ENCODE results near the gene TNMD. TPM values are rescaled to one million over a fixed set of nuclear protein-coding genes. Genes with fewer than 3 reads are reported as not detected.

Gene TNMD
- polyA plus RNA-seq, 4 donors = 0.21 to 0.62 TPM; not detected in 2

DNA sequence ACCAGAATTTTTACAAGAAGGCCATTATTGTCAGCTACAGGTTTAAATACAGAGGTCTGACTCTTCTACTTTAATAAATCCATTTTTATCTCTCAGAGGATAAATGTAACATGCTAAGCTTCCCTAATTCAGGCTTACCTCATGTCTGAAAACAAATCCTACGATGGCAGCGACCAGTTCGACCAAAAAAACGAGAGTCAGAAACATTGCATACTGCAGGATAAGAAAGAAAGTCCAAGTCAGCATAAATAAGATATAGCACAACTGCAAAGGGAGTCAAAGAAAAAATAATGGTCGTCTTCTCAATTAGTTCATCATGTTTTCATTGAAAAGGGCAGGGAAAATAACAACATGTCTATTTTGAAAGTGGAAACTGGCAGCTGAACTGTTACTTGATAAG is 50.3 kb downstream of the TNMD start:
- no peaks in the 10 kb centered on the region for H3K27me3 ChIP-seq (ENCODE audit: control insufficient read depth in 3 of 3, insufficient read depth in 3 of 3, low read length in 3 of 3)
- WGBS, 3 donors = 64 to 77% (median 72%) methylated on average over 5 of the region's 5 CpGs
- FAIRE-seq = no peak
- peak overlapping the region in 1 of 3 donors; percentile 61 for H3K4me3 ChIP-seq (ENCODE audit: low read depth in 1 of 3, low read length in 3 of 3)
- no peak for DNase-seq
- H3K9me3 ChIP-seq (ENCODE audit: control insufficient read depth in 2 of 2, insufficient read depth in 1 of 2, low read depth in 1 of 2, low read length in 1 of 2) = no peaks in the 10 kb centered on the region
- no peak overlapping the region for H3K27ac ChIP-seq (ENCODE audit: low read depth in 1 of 3, low read length in 2 of 3)
- peaks cover 0 to 3% (median 0%) of the 10 kb centered on the region in 3 donors for H3K36me3 ChIP-seq (ENCODE audit: control insufficient read depth in 3 of 3, insufficient read depth in 2 of 3, low read depth in 1 of 3, low read length in 3 of 3)
- H3K4me1 ChIP-seq (ENCODE audit: control insufficient read depth in 3 of 3, insufficient read depth in 2 of 3, low read depth in 1 of 3, low read length in 2 of 3) = no peaks in the 10 kb centered on the region

GRCh38 chrX:100635989-100636320 is 51.2 kb downstream of the TNMD start:
- DNase-seq (peak in 1 of 2 donors; percentile 15), FAIRE-seq (no peak)
- WGBS, 3 donors = 12 to 31% (median 29%) methylated on average over 8 of the region's 8 CpGs
- Histone ChIP-seq H3K4me3 (ENCODE audit: low read depth in 1 of 3, low read length in 3 of 3) (peak overlapping the region; percentile 36 to 61 (median 53)), H3K36me3 (ENCODE audit: control insufficient read depth in 3 of 3, insufficient read depth in 2 of 3, low read depth in 1 of 3, low read length in 3 of 3) (peaks cover 0 to 3% (median 0%) of the 10 kb centered on the region in 3 donors), H3K27ac (ENCODE audit: low read depth in 1 of 3, low read length in 2 of 3) (peak overlapping the region in 1 of 3 donors; percentile 81), H3K27me3 (ENCODE audit: control insufficient read depth in 3 of 3, insufficient read depth in 3 of 3, low read length in 3 of 3) (no peaks in the 10 kb centered on the region), H3K4me1 (ENCODE audit: control insufficient read depth in 3 of 3, insufficient read depth in 2 of 3, low read depth in 1 of 3, low read length in 2 of 3) (no peaks in the 10 kb centered on the region), H3K9me3 (ENCODE audit: control insufficient read depth in 2 of 2, insufficient read depth in 1 of 2, low read depth in 1 of 2, low read length in 1 of 2) (no peaks in the 10 kb centered on the region)

- Histone ChIP-seq H3K4me3 (ENCODE audit: low read depth in 1 of 3, low read length in 3 of 3) (peak within 1 kb of the TSS; percentile 36 to 61 (median 53)), H3K9me3 (ENCODE audit: control insufficient read depth in 2 of 2, insufficient read depth in 1 of 2, low read depth in 1 of 2, low read length in 1 of 2) (no peaks in the 10 kb centered on the region), H3K36me3 (ENCODE audit: control insufficient read depth in 3 of 3, insufficient read depth in 2 of 3, low read depth in 1 of 3, low read length in 3 of 3) (peaks cover 0 to 3% (median 0%) of the 10 kb centered on the region in 3 donors), H3K27ac (ENCODE audit: low read depth in 1 of 3, low read length in 2 of 3) (peak within 1 kb of the TSS in 2 of 3 donors; percentile 67 to 81), H3K27me3 (ENCODE audit: control insufficient read depth in 3 of 3, insufficient read depth in 3 of 3, low read length in 3 of 3) (no peaks in the 10 kb centered on the region), H3K4me1 (ENCODE audit: control insufficient read depth in 3 of 3, insufficient read depth in 2 of 3, low read depth in 1 of 3, low read length in 2 of 3) (no peaks in the 10 kb centered on the region)
- WGBS, 3 donors = 2 to 36% (median 12%) methylated on average over 47 to 51 of the region's 51 CpGs
- peak; percentile 82 to 86 for DNase-seq
- FAIRE-seq = no peak
Measured at GRCh38 chrX:100636321-100636991, 51.7 kb downstream of the TNMD start, which contains the start of gene TSPAN6. TSPAN6 (minus strand) TSS chrX:100636806; CDS start chrX:100636694, 112 bp downstream.

GRCh38 chrX:100642290-100642689 is 57.6 kb downstream of the TNMD start:
- H3K4me1 ChIP-seq (ENCODE audit: control insufficient read depth in 3 of 3, insufficient read depth in 2 of 3, low read depth in 1 of 3, low read length in 2 of 3) = peaks cover 0 to 15% (median 0%) of the 10 kb centered on the region in 3 donors
- H3K36me3 ChIP-seq (ENCODE audit: control insufficient read depth in 3 of 3, insufficient read depth in 2 of 3, low read depth in 1 of 3, low read length in 3 of 3) = no peaks in the 10 kb centered on the region
- FAIRE-seq = no peak
- WGBS, 3 donors = 39 to 64% (median 45%) methylated on average over 3 of the region's 3 CpGs
- no peaks in the 10 kb centered on the region for H3K9me3 ChIP-seq (ENCODE audit: control insufficient read depth in 2 of 2, insufficient read depth in 1 of 2, low read depth in 1 of 2, low read length in 1 of 2)
- H3K27ac ChIP-seq (ENCODE audit: low read depth in 1 of 3, low read length in 2 of 3) = no peak overlapping the region
- H3K4me3 ChIP-seq (ENCODE audit: low read depth in 1 of 3, low read length in 3 of 3) = no peak overlapping the region
- no peaks in the 10 kb centered on the region for H3K27me3 ChIP-seq (ENCODE audit: control insufficient read depth in 3 of 3, insufficient read depth in 3 of 3, low read length in 3 of 3)
- no peak for DNase-seq

- 83 to 93% (median 89%) methylated on average over 11 of the region's 11 CpGs for WGBS, 3 donors
- Histone ChIP-seq H3K9me3 (ENCODE audit: control insufficient read depth in 2 of 2, insufficient read depth in 1 of 2, low read depth in 1 of 2, low read length in 1 of 2) (no peaks in the 10 kb centered on the region), H3K4me1 (ENCODE audit: control insufficient read depth in 3 of 3, insufficient read depth in 2 of 3, low read depth in 1 of 3, low read length in 2 of 3) (peaks cover 0 to 25% (median 0%) of the 10 kb centered on the region in 3 donors), H3K27me3 (ENCODE audit: control insufficient read depth in 3 of 3, insufficient read depth in 3 of 3, low read length in 3 of 3) (no peaks in the 10 kb centered on the region), H3K4me3 (ENCODE audit: low read depth in 1 of 3, low read length in 3 of 3) (no peak overlapping the region), H3K36me3 (ENCODE audit: control insufficient read depth in 3 of 3, insufficient read depth in 2 of 3, low read depth in 1 of 3, low read length in 3 of 3) (no peaks in the 10 kb centered on the region), H3K27ac (ENCODE audit: low read depth in 1 of 3, low read length in 2 of 3) (peak overlapping the region in 1 of 3 donors; percentile 13)
- no peak for DNase-seq
- no peak for FAIRE-seq
Measured at GRCh38 chrX:100643212-100643611, 58.5 kb downstream of the TNMD start.

DNA sequence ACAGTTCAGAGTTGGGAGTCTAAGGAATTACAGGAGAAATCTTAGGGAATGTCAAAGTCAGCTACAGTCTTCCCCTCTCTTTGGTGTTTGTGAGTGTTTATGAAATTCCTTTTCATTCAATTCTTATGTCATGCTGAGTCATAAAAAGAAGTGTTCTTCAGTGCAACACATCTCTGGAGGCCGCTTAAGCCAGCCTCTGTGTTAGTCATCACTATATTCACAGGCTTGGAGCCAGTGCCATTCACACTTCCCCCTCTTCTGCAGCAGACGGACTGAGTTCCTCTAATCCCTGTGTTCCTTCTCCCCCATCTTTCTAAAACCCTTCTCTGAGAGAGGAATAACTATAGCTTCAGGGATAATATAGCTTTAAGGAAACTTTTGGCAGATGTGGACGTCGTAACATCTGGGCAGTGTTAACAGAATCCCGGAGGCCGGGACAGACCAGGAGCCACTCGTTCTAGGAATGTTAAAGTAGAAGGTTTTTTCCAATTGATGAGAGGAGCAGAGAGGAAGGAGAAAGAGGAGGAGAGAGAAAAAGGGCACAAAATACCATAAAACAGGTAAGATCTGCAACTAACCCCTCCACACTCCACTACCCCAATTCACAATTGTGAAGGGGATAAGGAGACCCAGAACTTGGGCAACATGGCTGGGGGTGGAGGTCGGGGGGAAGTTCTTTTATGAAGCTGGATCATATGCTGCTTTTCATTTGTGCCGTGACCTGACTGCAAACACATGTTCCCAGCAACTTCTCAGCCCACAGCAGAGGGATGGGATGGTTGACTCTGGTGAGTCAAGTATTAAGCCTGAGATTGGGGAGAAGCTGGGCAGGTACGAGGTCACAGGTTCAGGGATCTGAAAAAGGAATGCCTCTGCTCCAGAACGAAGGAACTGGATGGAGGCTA is 59.5 kb downstream of the TNMD start, which contains the start of gene SRPX2:
SRPX2 (plus strand) TSS at position 244 of the 905 bp plus-strand sequence. CDS start 2,124 bp downstream, outside the sequence.
- no peak for FAIRE-seq
- Histone ChIP-seq H3K9me3 (ENCODE audit: control insufficient read depth in 2 of 2, insufficient read depth in 1 of 2, low read depth in 1 of 2, low read length in 1 of 2) (no peaks in the 10 kb centered on the region), H3K4me3 (ENCODE audit: low read depth in 1 of 3, low read length in 3 of 3) (peak within 1 kb of the TSS in 1 of 3 donors; percentile 26)

GRCh38 chrX:100645106-100645505 is 60.4 kb downstream of the TNMD start:
- peaks cover 0 to 41% (median 0%) of the 10 kb centered on the region in 3 donors for H3K4me1 ChIP-seq (ENCODE audit: control insufficient read depth in 3 of 3, insufficient read depth in 2 of 3, low read depth in 1 of 3, low read length in 2 of 3)
- H3K36me3 ChIP-seq (ENCODE audit: control insufficient read depth in 3 of 3, insufficient read depth in 2 of 3, low read depth in 1 of 3, low read length in 3 of 3) = no peaks in the 10 kb centered on the region
- no peaks in the 10 kb centered on the region for H3K9me3 ChIP-seq (ENCODE audit: control insufficient read depth in 2 of 2, insufficient read depth in 1 of 2, low read depth in 1 of 2, low read length in 1 of 2)
- FAIRE-seq (no peak), DNase-seq (no peak)
- no peaks in the 10 kb centered on the region for H3K27me3 ChIP-seq (ENCODE audit: control insufficient read depth in 3 of 3, insufficient read depth in 3 of 3, low read length in 3 of 3)
- WGBS, 3 donors = 63 to 79% (median 74%) methylated on average over 4 of the region's 4 CpGs
- peak overlapping the region in 1 of 3 donors; percentile 32 for H3K27ac ChIP-seq (ENCODE audit: low read depth in 1 of 3, low read length in 2 of 3)
- H3K4me3 ChIP-seq (ENCODE audit: low read depth in 1 of 3, low read length in 3 of 3) = no peak overlapping the region

More for the DNA sequence above, 59.5 kb downstream of the TNMD start, which contains the start of gene SRPX2:
- peak in 1 of 2 donors; percentile 31 for DNase-seq
- Histone ChIP-seq H3K27me3 (ENCODE audit: control insufficient read depth in 3 of 3, insufficient read depth in 3 of 3, low read length in 3 of 3) (no peaks in the 10 kb centered on the region), H3K27ac (ENCODE audit: low read depth in 1 of 3, low read length in 2 of 3) (peak within 1 kb of the TSS in 2 of 3 donors; percentile 13 to 79), H3K36me3 (ENCODE audit: control insufficient read depth in 3 of 3, insufficient read depth in 2 of 3, low read depth in 1 of 3, low read length in 3 of 3) (no peaks in the 10 kb centered on the region), H3K4me1 (ENCODE audit: control insufficient read depth in 3 of 3, insufficient read depth in 2 of 3, low read depth in 1 of 3, low read length in 2 of 3) (peaks cover 0 to 34% (median 0%) of the 10 kb centered on the region in 3 donors)
- WGBS, 3 donors = 53 to 58% (median 55%) methylated on average over 11 of the region's 11 CpGs

DNA sequence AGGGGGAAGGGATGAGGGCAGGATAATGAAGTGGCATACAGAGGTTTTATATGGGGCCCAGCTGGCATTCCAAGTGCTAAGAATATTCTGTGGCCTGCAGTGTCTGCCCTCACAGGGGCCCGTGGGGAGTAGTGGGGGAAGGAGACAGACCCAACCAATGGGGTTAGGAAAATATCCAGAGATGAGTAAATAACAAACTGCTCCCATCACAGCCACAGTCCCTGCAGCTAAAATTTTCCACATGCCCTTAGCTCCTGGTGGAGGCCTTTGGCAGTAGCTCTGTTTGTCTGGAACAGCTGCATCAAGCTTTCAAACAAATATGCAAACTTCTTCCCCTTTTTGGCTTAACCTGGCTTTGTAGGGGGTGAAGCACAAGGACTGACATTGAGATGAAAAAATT is 62.4 kb downstream of the TNMD start:
- no peak for DNase-seq
- WGBS, 3 donors = 13 to 92% (median 22%) methylated on average over 1 of the region's 1 CpG
- peaks cover 0 to 52% (median 0%) of the 10 kb centered on the region in 3 donors for H3K4me1 ChIP-seq (ENCODE audit: control insufficient read depth in 3 of 3, insufficient read depth in 2 of 3, low read depth in 1 of 3, low read length in 2 of 3)
- peak overlapping the region in 1 of 3 donors; percentile 86 for H3K27ac ChIP-seq (ENCODE audit: low read depth in 1 of 3, low read length in 2 of 3)
- H3K9me3 ChIP-seq (ENCODE audit: control insufficient read depth in 2 of 2, insufficient read depth in 1 of 2, low read depth in 1 of 2, low read length in 1 of 2) = no peaks in the 10 kb centered on the region
- no peak for FAIRE-seq
- no peaks in the 10 kb centered on the region for H3K36me3 ChIP-seq (ENCODE audit: control insufficient read depth in 3 of 3, insufficient read depth in 2 of 3, low read depth in 1 of 3, low read length in 3 of 3)
- no peak overlapping the region for H3K4me3 ChIP-seq (ENCODE audit: low read depth in 1 of 3, low read length in 3 of 3)
- peaks cover 0 to 2% (median 0%) of the 10 kb centered on the region in 3 donors for H3K27me3 ChIP-seq (ENCODE audit: control insufficient read depth in 3 of 3, insufficient read depth in 3 of 3, low read length in 3 of 3)
